ENCODE measurements around the gene MYO3B. TPM values are rescaled to one million over a fixed set of nuclear protein-coding genes. Genes with fewer than 3 reads are reported as not detected.

MYO3B gene
- total and polyA plus RNA-seq, 7 donors, result 0.34 TPM; not detected in 6

DNA sequence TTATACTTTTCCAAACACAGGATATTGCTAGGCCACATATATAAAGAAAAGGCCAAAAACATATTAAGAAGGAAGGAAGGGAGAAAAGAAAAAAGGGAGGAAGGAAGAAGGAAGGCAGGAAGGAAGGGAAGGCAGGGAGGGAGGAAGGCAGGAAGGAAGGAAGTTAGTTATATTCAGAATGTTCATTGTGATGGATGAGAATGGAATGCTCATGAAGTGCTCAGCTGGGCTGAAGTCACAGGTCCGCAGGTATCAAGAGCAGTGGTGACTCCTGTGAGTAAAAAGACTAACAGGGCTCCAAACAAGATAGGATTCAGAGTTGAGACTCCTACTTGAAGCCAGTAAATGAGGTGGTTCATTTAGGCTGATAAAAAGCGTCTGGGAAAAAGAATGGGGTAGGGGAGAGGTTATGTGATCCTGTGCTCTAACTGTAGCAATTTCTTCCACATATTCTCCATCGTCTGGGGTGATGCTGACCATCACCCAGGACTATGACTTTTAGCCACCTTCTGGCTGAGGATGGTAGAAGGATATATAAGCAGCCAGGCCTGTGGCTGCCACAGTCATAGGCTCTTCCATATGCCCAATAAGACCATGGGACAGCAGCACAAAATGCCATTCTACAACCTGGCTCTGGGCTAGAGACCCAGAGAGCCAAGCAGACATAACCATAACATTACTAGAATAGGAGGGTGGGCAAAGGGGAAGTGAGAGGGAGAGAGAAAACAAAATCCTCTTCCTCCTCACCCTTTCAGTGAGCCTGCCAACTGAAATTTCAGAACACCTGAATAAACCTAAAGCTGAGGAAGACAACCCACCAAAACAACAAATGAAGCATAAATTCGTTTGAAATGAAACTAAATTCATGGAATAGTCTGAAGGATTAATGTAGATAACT lies 173.2 kb downstream of the MYO3B start:
- no peak overlapping the region for H3K4me3 ChIP-seq
- WGBS, 2 donors, result 73 to 76% methylated on average over 4 of the region's 4 CpGs
- no peaks in the 10 kb centered on the region for H3K27me3 ChIP-seq
- no peaks in the 10 kb centered on the region for H3K9me3 ChIP-seq
- no peaks in the 10 kb centered on the region for H3K4me1 ChIP-seq
- TF ChIP-seq, protein P1, sequence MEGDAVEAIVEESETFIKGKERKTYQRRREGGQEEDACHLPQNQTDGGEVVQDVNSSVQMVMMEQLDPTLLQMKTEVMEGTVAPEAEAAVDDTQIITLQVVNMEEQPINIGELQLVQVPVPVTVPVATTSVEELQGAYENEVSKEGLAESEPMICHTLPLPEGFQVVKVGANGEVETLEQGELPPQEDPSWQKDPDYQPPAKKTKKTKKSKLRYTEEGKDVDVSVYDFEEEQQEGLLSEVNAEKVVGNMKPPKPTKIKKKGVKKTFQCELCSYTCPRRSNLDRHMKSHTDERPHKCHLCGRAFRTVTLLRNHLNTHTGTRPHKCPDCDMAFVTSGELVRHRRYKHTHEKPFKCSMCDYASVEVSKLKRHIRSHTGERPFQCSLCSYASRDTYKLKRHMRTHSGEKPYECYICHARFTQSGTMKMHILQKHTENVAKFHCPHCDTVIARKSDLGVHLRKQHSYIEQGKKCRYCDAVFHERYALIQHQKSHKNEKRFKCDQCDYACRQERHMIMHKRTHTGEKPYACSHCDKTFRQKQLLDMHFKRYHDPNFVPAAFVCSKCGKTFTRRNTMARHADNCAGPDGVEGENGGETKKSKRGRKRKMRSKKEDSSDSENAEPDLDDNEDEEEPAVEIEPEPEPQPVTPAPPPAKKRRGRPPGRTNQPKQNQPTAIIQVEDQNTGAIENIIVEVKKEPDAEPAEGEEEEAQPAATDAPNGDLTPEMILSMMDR (IDR thresholded peaks at IDR 0.05), result no peak
- TF ChIP-seq EP300 (IDR thresholded peaks at IDR 0.05) (no peak), POLR2AphosphoS5 (IDR thresholded peaks at IDR 0.05) (no peak), POLR2A (IDR thresholded peaks at IDR 0.05) (no peak)
- H3K27ac ChIP-seq, result no peak overlapping the region
- no peaks in the 10 kb centered on the region for H3K36me3 ChIP-seq
- no peak for DNase-seq
- intact Hi-C loops (cut with DNase I), result no loop called here

DNA sequence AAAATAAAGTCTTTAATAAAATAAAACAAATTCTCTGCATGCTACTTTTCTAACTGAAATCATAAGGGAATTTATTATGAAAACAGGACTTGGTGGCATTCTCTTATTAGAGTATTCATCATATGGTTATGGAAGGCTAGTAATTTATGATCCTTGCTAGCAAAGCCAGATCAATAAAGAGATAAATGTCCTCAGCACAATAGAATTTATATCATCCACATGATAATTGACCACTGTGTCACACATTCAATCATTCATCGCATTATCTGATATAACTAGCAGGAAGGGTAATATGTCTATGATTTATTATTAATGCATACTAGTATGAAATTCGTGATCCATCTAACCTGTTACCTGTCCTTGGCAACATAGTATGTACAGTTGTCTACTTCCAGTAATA lies 175.8 kb downstream of the MYO3B start:
- DNase-seq, result no peak
- no peak for TF ChIP-seq POLR2AphosphoS5 (IDR thresholded peaks at IDR 0.05)

DNA sequence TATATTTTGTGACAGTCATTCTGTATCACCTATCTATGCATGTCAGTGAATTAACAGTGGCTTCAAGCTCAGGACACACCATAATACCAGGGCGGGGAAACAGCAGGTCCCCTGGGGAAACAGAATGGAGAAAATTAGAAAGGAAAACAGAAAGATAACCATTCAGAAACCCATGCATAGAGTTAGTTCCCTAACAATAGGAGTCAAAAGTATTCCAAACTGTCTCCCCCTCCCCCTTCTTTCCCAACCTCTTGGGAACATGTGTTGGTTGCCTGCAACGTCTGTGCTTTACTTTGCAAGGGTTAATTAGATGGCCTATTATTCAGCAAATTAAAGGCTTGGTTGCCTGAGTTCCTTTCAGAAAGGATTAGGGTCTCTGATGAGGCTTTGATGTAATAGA lies 176.4 kb downstream of the MYO3B start:
- Histone ChIP-seq H3K27me3 (no peaks in the 10 kb centered on the region), H3K4me3 (no peak overlapping the region), H3K27ac (no peak overlapping the region), H3K36me3 (no peaks in the 10 kb centered on the region), H3K4me1 (no peaks in the 10 kb centered on the region), H3K9me3 (no peaks in the 10 kb centered on the region)
- DNase-seq, result no peak
- WGBS, 2 donors, result 47 to 77% methylated on average over 2 of the region's 2 CpGs
- no peak for TF ChIP-seq EP300 (IDR thresholded peaks at IDR 0.05)
- TF ChIP-seq, protein P1 (IDR thresholded peaks at IDR 0.05), result no peak
- TF ChIP-seq POLR2A (IDR thresholded peaks at IDR 0.05), result no peak
- no peak for TF ChIP-seq POLR2AphosphoS5 (IDR thresholded peaks at IDR 0.05)
- intact Hi-C loops (cut with DNase I), result no loop called here

More for the DNA sequence above, 175.8 kb downstream of the MYO3B start:
- no peaks in the 10 kb centered on the region for H3K27me3 ChIP-seq
- no peaks in the 10 kb centered on the region for H3K4me1 ChIP-seq
- H3K4me3 ChIP-seq, result no peak overlapping the region
- 75 to 91% methylated on average over 2 of the region's 2 CpGs for WGBS, 2 donors
- intact Hi-C loops (cut with DNase I), result no loop called here
- H3K36me3 ChIP-seq, result no peaks in the 10 kb centered on the region
- no peak overlapping the region for H3K27ac ChIP-seq
- no peaks in the 10 kb centered on the region for H3K9me3 ChIP-seq

DNA sequence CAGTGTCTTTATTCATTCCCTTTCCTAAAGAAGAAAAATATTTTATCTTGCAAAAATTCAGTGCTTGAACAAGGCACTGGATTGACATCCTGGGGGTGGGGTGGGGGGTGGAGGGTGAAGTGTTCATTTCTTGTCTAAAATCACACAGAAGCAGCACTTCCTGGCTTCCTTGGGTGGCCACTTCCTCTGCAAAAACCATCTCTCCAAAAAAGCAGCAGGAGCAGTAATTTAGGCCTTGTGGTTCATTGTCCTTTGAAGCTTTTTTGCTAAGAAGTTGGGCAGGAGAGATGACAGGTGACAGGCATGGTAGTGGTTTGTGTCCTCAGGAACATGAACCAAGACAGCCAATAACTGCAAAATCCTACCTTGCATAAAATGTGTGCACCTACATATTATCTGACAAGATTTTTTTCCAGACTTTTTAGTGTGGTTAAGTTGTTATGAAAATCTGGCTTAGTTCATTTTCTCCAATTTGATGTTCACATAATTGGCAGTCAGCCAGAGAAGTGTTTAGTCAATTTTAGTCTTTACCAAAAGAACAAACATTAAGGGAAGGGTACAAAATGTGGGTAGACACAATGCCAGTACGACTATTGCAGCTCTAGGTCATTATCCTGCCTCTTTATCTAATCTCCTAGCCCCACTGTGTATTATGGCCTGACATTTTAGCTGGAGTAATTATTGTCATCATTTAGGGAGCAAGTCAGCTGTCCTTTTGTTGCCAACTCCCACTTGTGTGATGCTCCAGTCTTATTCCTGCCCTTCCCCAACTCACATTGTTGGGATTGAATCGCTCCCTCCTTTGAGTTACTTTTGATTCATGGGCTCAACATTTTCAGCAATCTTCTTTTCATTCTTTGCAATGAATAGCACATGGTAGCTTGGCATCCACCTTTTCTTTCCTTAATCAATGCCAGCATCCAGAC lies 177.2 kb downstream of the MYO3B start:
- intact Hi-C loops (cut with DNase I), result no loop called here
- Histone ChIP-seq H3K9me3 (no peaks in the 10 kb centered on the region), H3K27me3 (no peaks in the 10 kb centered on the region), H3K4me3 (no peak overlapping the region), H3K4me1 (no peaks in the 10 kb centered on the region), H3K27ac (no peak overlapping the region), H3K36me3 (no peaks in the 10 kb centered on the region)
- WGBS, 2 donors, result 76 to 79% methylated on average over 2 of the region's 2 CpGs
- no peak for TF ChIP-seq EP300 (IDR thresholded peaks at IDR 0.05)
- TF ChIP-seq, protein P1 (IDR thresholded peaks at IDR 0.05), result no peak
- TF ChIP-seq POLR2AphosphoS5 (IDR thresholded peaks at IDR 0.05), result no peak
- no peak for TF ChIP-seq POLR2A (IDR thresholded peaks at IDR 0.05)
- no peak for DNase-seq

DNA sequence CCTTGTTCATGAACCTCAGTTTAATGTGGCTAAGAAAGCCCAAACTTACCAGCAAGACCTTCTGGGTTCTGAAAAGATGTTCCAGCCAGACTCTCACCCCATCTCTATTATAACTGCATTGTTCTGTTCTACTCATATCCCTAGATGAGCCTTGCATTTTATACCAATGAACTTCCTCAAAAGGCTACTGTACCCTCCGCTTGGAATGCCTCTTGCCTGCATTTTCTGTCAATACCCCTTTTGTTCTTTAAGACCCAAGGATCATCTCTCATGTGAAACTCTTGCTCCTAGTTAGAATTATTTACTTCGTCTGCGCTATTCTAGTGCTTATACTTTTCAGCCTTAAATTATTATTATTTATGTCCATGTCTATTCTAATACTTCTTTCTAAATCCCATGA lies 181.5 kb downstream of the MYO3B start:
- Histone ChIP-seq H3K4me3 (no peak overlapping the region), H3K4me1 (no peaks in the 10 kb centered on the region), H3K27me3 (peaks cover 0 to 21% (median 5%) of the 10 kb centered on the region in 3 donors), H3K36me3 (no peaks in the 10 kb centered on the region), H3K9me3 (no peaks in the 10 kb centered on the region), H3K27ac (no peak overlapping the region)
- no peak for DNase-seq
- intact Hi-C loops (cut with DNase I), result no loop called here
- 92 to 94% methylated on average over 3 of the region's 3 CpGs for WGBS, 2 donors
- TF ChIP-seq POLR2AphosphoS5 (IDR thresholded peaks at IDR 0.05) (no peak), POLR2A (IDR thresholded peaks at IDR 0.05) (no peak), EP300 (IDR thresholded peaks at IDR 0.05) (no peak)
- TF ChIP-seq, protein P1 (IDR thresholded peaks at IDR 0.05), result no peak

All from sigmoid colon (tissue), 7 donors.